Measurements from ENCODE around the gene FMC1. TPM values are rescaled to one million over a fixed set of nuclear protein-coding genes. Genes with fewer than 3 reads are reported as not detected.

Gene FMC1
- total RNA-seq, 1 donor from 2014 or later, result 10.4 TPM

GRCh38 chr7:139334399-139335150, 6.6 kb upstream of the FMC1 start:
- DNase-seq (ENCODE audit: low spot score in 2 of 2, unreplicated experiment in 2 of 2), result no peak
- no peak overlapping the region for H3K4me3 Mint-ChIP-seq

DNA sequence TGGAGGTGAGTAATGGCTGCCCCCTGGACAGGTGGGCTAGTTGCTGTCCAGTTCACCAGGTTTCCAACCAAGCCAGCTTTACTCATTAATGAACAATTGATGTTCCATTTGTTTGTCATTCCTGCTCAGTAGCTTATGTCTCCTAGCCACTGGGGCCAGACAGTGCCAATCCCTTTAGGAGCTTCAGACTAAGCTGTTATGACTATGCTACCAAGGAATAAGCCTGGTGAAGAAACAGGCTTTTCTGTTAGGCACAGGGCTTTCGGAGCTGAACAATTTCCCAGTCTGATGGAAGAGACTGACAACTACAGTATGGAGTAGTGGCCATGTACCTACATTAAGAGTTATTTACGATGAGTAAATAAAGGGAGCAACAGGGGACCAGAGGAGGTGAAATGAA, 2.1 kb upstream of the FMC1 start:
- H3K27ac Mint-ChIP-seq, result peak overlapping the region; percentile 84
- peaks cover 11% of the 10 kb centered on the region for H3K4me1 Mint-ChIP-seq
- H3K27me3 Mint-ChIP-seq (ENCODE audit: low read depth), result peaks cover 8% of the 10 kb centered on the region
- no peak for TF ChIP-seq CTCF (IDR thresholded peaks at IDR 0.05; ENCODE audit: unreplicated experiment)
- H3K36me3 Mint-ChIP-seq, result peaks cover 2% of the 10 kb centered on the region
- peak overlapping the region; percentile 88 for H3K4me3 Mint-ChIP-seq
- DNase-seq (ENCODE audit: low spot score in 2 of 2, unreplicated experiment in 2 of 2), result no peak
- peaks cover 6% of the 10 kb centered on the region for H3K9me3 Mint-ChIP-seq

More at GRCh38 chr7:139334399-139335150, 6.6 kb upstream of the FMC1 start:
- H3K27me3 Mint-ChIP-seq (ENCODE audit: low read depth), result peaks cover 4% of the 10 kb centered on the region
- no peak overlapping the region for H3K27ac Mint-ChIP-seq
- peaks cover 6% of the 10 kb centered on the region for H3K9me3 Mint-ChIP-seq
- no peak for TF ChIP-seq CTCF (IDR thresholded peaks at IDR 0.05; ENCODE audit: unreplicated experiment)
- H3K4me1 Mint-ChIP-seq, result peaks cover 3% of the 10 kb centered on the region
- no peaks in the 10 kb centered on the region for H3K36me3 Mint-ChIP-seq

- H3K27ac Mint-ChIP-seq, result peak overlapping the region; percentile 100
- H3K9me3 Mint-ChIP-seq, result peaks cover 6% of the 10 kb centered on the region
- TF ChIP-seq CTCF (IDR thresholded peaks at IDR 0.05; ENCODE audit: unreplicated experiment), result no peak
- H3K4me3 Mint-ChIP-seq, result peak overlapping the region; percentile 88
- peaks cover 4% of the 10 kb centered on the region for H3K36me3 Mint-ChIP-seq
- DNase-seq (ENCODE audit: low spot score in 2 of 2, unreplicated experiment in 2 of 2), result no peak
- H3K4me1 Mint-ChIP-seq, result peaks cover 11% of the 10 kb centered on the region
- H3K27me3 Mint-ChIP-seq (ENCODE audit: low read depth), result peaks cover 8% of the 10 kb centered on the region
Measured at GRCh38 chr7:139339698-139340036, 1.5 kb upstream of the FMC1 start.

DNA sequence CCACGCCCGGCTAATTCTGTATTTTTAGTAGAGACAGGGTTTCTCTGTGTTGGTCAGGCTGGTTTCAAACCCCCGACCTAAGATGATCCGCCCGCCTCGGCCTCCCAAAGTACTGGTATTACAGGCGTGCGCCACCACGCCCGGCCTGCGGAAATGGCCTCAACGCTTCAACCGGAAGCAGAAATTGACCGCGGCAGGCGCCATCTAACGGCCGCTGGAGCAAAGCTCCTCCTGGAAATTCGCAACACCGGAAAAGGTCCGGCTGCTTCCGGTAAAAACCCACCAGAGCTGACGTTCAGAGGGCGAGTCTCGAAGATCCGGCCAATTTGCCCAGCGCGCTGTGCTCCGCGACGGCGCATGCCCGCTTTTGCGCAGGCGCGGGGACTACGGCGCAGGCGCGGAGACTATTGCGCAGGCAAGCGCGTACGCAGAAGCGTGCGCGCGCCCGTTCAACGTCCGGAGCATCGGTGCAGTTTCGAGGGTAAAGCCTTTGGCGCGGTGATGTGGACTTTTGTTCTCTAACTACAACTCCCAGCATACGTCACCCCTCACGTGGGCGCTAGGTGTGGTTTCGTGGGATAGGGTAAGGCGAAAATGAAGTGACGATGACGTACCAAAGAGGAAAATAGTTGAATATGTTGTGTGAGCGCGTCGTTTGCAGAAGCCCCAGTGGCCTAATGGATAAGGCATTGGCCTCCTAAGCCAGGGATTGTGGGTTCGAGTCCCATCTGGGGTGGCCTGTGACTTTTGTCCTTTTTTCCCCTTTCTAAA, 915 bp upstream of the FMC1 start:
- peak overlapping the region; percentile 88 for H3K4me3 Mint-ChIP-seq
- peak; percentile 63 for TF ChIP-seq CTCF (IDR thresholded peaks at IDR 0.05; ENCODE audit: unreplicated experiment)
- H3K4me1 Mint-ChIP-seq, result peaks cover 11% of the 10 kb centered on the region
- H3K9me3 Mint-ChIP-seq, result peaks cover 6% of the 10 kb centered on the region
- peaks cover 6% of the 10 kb centered on the region for H3K27me3 Mint-ChIP-seq (ENCODE audit: low read depth)
- H3K27ac Mint-ChIP-seq, result peak overlapping the region; percentile 100
- H3K36me3 Mint-ChIP-seq, result peaks cover 6% of the 10 kb centered on the region
- DNase-seq (ENCODE audit: low spot score in 2 of 2, unreplicated experiment in 2 of 2), result peak; percentile 97

GRCh38 chr7:139340808-139341057, 404 bp upstream of the FMC1 start:
- DNase-seq (ENCODE audit: low spot score in 2 of 2, unreplicated experiment in 2 of 2), result no peak
- peaks cover 6% of the 10 kb centered on the region for H3K36me3 Mint-ChIP-seq
- peaks cover 11% of the 10 kb centered on the region for H3K4me1 Mint-ChIP-seq
- peak overlapping the region; percentile 100 for H3K27ac Mint-ChIP-seq
- H3K27me3 Mint-ChIP-seq (ENCODE audit: low read depth), result peaks cover 6% of the 10 kb centered on the region
- no peak for TF ChIP-seq CTCF (IDR thresholded peaks at IDR 0.05; ENCODE audit: unreplicated experiment)
- H3K9me3 Mint-ChIP-seq, result peaks cover 6% of the 10 kb centered on the region
- H3K4me3 Mint-ChIP-seq, result peak overlapping the region; percentile 88
